Measurements from ENCODE around the gene NRAS. TPM values are rescaled to one million over a fixed set of nuclear protein-coding genes. Genes with fewer than 3 reads are reported as not detected.
A peak's percentile ranks its signal among the peaks of the same experiment; 100 is the strongest.

NRAS gene
- total RNA-seq, 1 experiment from 2014 or later = 48.0 TPM

DNA sequence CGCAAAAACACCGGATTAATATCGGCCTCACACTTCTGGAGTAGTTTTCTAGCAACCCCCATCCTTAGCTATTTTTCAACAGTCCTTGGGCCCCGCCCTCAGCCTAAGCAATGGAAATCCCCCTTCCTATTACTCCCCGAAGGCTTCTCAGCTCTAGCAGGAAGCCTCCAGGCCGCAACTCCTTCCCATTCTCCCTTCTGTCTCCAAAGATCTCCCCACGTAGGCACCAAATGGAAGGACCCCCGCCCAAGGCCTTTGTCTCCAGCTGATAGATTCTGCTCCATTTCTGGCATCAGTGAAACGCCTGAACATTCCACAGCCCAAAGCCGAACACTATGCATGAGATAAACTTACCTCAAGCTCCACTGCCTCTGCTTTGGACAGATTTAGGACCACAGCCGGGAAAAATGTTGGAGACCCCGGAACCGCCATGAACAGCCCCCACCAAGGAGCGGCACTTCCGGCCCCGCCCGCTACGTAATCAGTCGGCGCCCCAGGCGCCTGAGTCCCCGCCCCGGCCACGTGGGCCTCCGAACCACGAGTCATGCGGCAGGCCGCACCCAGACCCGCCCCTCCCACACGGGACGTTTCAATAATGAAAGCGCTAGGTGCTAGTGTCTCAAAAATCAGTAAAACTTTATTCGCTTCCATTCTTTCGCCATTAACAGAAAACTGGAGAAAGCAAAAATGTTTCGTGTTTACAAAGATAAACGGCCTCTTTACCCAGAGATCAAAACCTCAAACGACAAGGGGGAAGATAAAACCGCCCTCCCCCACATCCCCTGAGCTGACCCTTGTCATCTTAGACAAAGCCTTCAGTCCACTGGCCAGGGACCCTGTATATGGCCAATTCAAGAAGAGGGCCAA is at the start of gene NRAS (continued):
- TF ChIP-seq, protein P1, sequence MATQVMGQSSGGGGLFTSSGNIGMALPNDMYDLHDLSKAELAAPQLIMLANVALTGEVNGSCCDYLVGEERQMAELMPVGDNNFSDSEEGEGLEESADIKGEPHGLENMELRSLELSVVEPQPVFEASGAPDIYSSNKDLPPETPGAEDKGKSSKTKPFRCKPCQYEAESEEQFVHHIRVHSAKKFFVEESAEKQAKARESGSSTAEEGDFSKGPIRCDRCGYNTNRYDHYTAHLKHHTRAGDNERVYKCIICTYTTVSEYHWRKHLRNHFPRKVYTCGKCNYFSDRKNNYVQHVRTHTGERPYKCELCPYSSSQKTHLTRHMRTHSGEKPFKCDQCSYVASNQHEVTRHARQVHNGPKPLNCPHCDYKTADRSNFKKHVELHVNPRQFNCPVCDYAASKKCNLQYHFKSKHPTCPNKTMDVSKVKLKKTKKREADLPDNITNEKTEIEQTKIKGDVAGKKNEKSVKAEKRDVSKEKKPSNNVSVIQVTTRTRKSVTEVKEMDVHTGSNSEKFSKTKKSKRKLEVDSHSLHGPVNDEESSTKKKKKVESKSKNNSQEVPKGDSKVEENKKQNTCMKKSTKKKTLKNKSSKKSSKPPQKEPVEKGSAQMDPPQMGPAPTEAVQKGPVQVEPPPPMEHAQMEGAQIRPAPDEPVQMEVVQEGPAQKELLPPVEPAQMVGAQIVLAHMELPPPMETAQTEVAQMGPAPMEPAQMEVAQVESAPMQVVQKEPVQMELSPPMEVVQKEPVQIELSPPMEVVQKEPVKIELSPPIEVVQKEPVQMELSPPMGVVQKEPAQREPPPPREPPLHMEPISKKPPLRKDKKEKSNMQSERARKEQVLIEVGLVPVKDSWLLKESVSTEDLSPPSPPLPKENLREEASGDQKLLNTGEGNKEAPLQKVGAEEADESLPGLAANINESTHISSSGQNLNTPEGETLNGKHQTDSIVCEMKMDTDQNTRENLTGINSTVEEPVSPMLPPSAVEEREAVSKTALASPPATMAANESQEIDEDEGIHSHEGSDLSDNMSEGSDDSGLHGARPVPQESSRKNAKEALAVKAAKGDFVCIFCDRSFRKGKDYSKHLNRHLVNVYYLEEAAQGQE (IDR thresholded peaks at IDR 0.05; ENCODE audit: low read depth) = no peak

- H3K79me2 ChIP-seq (ENCODE audit: insufficient read depth, low read length) = no peaks in the 10 kb centered on the region
- peaks cover 0 to 6% of the 10 kb centered on the region in 2 experiments; a peak in 2 of 4 replicates for H3K36me3 ChIP-seq (ENCODE audit: control insufficient read depth in 1 of 2, insufficient read depth in 2 of 2, low read length in 2 of 2)
- no peak overlapping the region for H3K4me2 ChIP-seq (ENCODE audit: low read length)
- ChIA-PET RAD21 (ENCODE audit: low non-redundant PET in 1 of 2, low total read pairs in 2 of 2, uncharacterized antibody in 2 of 2, unreplicated experiment in 2 of 2) (no interaction called here), POLR2A (interaction anchor here (0.7 kb wide), 1 partner anchor 1516 kb away, joined by 3 read pairs; no protein-coding TSS in a partner anchor), CTCF (interaction anchor here (0.6 kb wide), 1 partner anchor 12 kb away, joined by 4 read pairs; no protein-coding TSS in a partner anchor)
- H3K9me2 ChIP-seq (ENCODE audit: insufficient read depth) = no peaks in the 10 kb centered on the region
- no peak for TF ChIP-seq SIN3A (IDR thresholded peaks at IDR 0.05; ENCODE audit: low read depth)
- TF ChIP-seq CTCF (IDR thresholded peaks at IDR 0.05 in 2 of 3, conservative IDR thresholded peaks at IDR 0.05 in 1 of 3; ENCODE audit: borderline replicate concordance in 1 of 3, insufficient read depth in 1 of 3, low read depth in 2 of 3, low read length in 2 of 3) = peak in 1 of 3 experiments; percentile 26; a peak in 1 of 6 replicates
- no peak for TF ChIP-seq POLR2A (IDR thresholded peaks at IDR 0.05; ENCODE audit: borderline replicate concordance, extremely low read depth, insufficient read depth, insufficient read length)
- no peak for TF ChIP-seq FOSL1 (IDR thresholded peaks at IDR 0.05; ENCODE audit: low read depth)
- no peaks in the 10 kb centered on the region for H3K4me1 ChIP-seq (ENCODE audit: control insufficient read depth in 1 of 2, insufficient read depth in 2 of 2, low read length in 2 of 2)
- ATAC-seq (peak; percentile 57), DNase-seq (ENCODE audit: low read depth, low spot score) (no peak)
- no peak overlapping the region for H3K4me3 ChIP-seq (replicated peaks in 1 of 2; ENCODE audit: low read depth in 1 of 2, low read length in 2 of 2)
- intact Hi-C loops (cut with micrococcal nuclease) = no loop called here
- no peak overlapping the region for H3K9ac ChIP-seq (ENCODE audit: low read length)
- H3K9me3 ChIP-seq (ENCODE audit: control insufficient read depth in 1 of 2, insufficient read depth in 1 of 2, low read depth in 1 of 2, low read length in 2 of 2) = no peaks in the 10 kb centered on the region
- no peaks in the 10 kb centered on the region for H3K27me3 ChIP-seq (ENCODE audit: insufficient read depth, low read length)
- BruUV-seq (replicated peaks) = no TSS peak
- no peak overlapping the region for H3K27ac ChIP-seq (ENCODE audit: low read depth, low read length)
- H2AFZ ChIP-seq (ENCODE audit: low read depth, low read length, poor library complexity, severe bottlenecking) = no peak overlapping the region
- no peaks in the 10 kb centered on the region for H4K20me1 ChIP-seq (ENCODE audit: insufficient read depth)
Measured at GRCh38 chr1:114764689-114765088, 48.1 kb upstream of the NRAS start.
